ENCODE data around the gene ITGB7. TPM values are rescaled to one million over a fixed set of nuclear protein-coding genes. Genes with fewer than 3 reads are reported as not detected.
"Not testable (repeated sequence)": the region's sequence is repeated elsewhere in the genome, so short reads cannot be mapped to it uniquely, and the experiment has no call there.

ITGB7 gene
- polyA plus RNA-seq, 3 donors: 0.88 to 1.3 (median 0.96) TPM

- no peak for DNase-seq (ENCODE audit: low read depth in 3 of 3, low spot score in 2 of 3)
These were observed 10.9 kb upstream of the ITGB7 start for GRCh38 chr12:53217931-53218307.

GRCh38 chr12:53217051-53217930 is 10.2 kb upstream of the ITGB7 start:
- no peak for DNase-seq (ENCODE audit: low read depth in 3 of 3, low spot score in 2 of 3)

DNA sequence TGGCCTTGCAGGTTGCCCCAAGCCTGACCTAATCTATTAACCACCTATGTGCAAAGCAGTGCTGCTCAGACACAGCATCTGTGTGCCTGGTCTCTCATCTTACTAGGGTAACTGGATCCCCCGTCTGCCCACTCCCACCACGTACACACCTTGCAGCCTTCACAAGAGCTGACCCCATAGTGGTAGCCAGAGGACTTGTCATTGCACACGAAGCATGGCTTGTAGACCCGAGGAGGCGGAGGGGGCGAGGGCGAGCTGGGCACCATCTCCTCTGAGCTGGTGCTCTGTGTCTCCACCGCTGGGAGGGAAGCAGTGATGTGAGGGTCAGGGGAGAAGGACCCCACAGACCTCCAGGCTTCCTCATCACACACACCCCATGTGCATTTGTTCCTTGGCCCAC is 8.4 kb upstream of the ITGB7 start:
- DNase-seq (ENCODE audit: low read depth in 3 of 3, low spot score in 2 of 3): no peak

GRCh38 chr12:53214687-53215455 is 7.8 kb upstream of the ITGB7 start:
- DNase-seq (ENCODE audit: low read depth in 3 of 3, low spot score in 2 of 3): no peak

DNA sequence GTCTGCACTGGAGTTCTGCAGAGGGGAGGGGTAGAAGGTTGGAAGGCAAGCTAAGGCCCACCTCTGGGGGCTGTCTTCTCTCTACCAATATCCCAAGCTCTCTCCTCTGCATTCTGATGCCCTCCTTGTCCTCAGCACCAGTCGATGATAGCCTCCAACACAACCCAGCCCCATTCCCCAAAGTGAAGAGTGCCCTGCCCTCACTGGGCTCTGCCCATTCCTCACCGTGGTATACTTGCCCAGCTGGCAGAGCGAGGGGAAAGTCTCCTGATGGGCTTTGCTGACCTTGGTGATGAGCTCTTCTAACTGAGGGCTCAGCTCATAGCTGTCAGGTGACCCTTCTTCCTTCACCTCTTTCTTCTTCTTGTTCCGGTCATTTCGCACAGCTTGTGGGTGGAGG is 7.2 kb upstream of the ITGB7 start:
- DNase-seq (ENCODE audit: low read depth in 3 of 3, low spot score in 2 of 3): no peak

- no peak for DNase-seq (ENCODE audit: low read depth in 3 of 3, low spot score in 2 of 3)
These were observed 6.3 kb upstream of the ITGB7 start for GRCh38 chr12:53213348-53213747.

- no peak for DNase-seq (ENCODE audit: low read depth in 3 of 3, low spot score in 2 of 3)
These were observed 5.9 kb upstream of the ITGB7 start for GRCh38 chr12:53212931-53213330.

DNA sequence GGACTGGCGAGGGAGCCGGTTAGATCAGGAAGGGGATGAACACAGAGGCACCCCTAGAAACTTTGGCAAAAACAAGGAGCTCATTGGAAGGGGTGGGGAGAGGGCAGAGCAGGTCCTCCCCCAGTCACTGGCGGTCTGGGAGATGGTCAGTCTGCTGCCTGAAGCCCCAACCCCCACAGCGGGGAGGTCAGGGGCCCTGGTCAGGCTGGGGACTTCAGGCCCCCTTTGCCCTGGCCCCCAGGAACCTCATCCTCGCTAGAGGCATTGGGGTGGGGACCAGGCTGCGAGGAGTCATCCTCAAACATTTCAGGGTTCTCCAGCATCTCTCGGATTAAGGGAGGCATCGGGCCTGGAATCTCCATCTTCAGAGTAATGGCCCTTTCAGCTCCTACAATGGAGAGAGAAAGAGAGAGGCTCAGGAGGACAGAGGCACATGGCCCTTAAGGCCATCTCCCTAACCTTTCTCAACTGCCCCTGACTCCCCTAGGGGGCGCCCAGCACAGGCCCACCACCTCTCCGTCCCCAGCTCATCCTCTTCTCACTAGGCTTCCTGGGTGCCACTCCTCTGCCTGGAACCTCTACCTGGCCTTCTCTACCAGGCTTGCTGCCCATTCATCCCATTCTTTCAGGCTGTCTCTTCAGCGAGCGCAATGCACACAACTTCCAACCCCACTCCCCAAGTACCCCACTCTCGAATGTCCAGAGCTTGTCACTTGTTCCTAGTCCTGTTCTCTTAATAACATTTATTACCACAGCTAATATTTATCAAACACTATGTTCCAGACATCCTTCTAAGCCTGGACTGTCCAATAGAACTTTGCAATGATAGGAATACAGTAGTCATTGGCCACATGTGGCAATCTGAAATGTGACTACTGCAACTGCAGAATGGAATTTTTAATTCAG is 4.7 kb upstream of the ITGB7 start:
- DNase-seq (ENCODE audit: low read depth in 3 of 3, low spot score in 2 of 3): no peak

DNA sequence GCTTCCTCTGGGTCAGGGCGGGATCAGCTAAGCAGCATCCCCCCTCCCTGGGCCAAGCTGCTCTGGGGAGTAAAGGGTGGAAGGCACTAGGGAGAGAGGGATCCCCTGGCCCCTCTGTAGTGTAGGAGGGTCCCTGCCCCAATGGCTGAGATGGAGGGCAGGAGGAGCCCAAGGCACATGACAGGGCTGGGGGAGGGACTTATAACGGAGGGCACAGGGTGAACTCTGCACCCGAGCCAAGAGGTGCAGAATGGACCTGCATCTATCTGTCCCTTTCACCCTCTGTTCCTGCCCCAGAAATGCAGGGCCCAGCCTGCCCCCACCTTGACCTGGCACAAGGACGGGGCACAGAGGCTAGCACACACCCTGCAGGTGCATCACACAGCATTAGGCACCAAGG is 3.8 kb upstream of the ITGB7 start:
- DNase-seq (ENCODE audit: low read depth in 3 of 3, low spot score in 2 of 3): no peak

GRCh38 chr12:53208877-53209463 is 1.9 kb upstream of the ITGB7 start:
- no peak for DNase-seq (ENCODE audit: low read depth in 3 of 3, low spot score in 2 of 3)

DNA sequence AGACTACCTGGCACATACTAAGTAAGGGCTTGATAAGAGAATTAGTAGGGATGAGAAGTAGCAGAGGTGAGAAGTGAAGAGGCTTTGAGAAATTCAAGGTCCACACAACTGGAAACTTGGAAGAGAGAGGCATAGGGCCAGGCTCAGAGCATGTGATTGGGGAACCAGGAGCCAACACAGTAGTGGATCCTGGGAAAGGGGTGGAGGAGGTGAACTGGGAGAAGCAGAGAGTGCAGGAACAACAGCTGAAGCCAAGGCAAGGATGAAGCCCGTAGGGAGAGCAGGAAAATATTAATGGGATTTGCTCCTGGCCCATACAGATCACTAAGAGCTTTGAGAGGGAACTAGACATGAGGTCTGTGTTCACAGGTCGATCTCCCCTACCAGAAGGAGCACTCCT is 1.4 kb upstream of the ITGB7 start:
- no peak for DNase-seq (ENCODE audit: low read depth in 3 of 3, low spot score in 2 of 3)

GRCh38 chr12:53205747-53206419 is 1.2 kb downstream of the ITGB7 start:
- no peak for DNase-seq (ENCODE audit: low read depth in 3 of 3, low spot score in 2 of 3)

DNA sequence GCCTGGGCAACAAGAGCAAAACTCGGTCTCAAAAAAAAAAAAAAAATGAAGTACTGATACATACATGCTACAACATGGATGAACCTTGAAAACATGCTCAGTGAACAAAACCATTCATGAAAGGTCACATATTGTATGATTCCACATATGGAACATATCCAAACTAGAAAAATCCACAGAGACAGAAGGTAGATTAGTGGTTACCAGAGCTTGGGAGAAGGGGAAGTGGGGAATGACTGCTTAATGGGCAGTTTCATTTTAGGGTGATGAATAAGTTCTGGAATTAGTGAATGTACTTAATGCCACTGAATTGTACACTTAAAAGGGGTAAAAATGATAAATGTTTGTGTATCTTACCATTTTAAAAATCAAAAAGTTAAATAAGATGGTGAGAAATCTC is 2.7 kb downstream of the ITGB7 start:
- no peak for DNase-seq (ENCODE audit: low read depth in 3 of 3, low spot score in 2 of 3)

GRCh38 chr12:53202316-53202715 is 4.7 kb downstream of the ITGB7 start:
- not testable (repeated sequence) for DNase-seq (ENCODE audit: low read depth in 3 of 3, low spot score in 2 of 3)

DNA sequence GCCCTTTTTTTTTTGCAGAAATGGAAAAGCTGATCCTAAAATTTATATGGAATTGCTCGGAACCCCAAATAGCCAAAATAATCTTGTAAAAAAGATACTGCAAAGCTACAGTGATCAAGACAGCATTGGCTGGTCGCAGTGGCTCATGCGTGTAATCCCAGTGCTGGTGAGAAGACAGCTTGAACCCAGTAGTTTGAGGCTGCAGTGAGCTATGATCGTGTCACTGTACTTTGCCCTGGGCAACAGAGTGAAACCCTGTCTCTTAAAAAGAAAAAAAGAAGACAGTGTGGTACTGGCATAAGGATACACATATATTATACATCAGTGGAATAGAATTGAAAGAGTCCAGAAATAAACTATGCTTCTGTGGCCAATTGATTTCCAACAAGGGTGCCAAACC is 5.4 kb downstream of the ITGB7 start:
- DNase-seq (ENCODE audit: low read depth in 3 of 3, low spot score in 2 of 3): no peak

GRCh38 chr12:53201177-53201541 is 5.9 kb downstream of the ITGB7 start:
- no peak for DNase-seq (ENCODE audit: low read depth in 3 of 3, low spot score in 2 of 3)

GRCh38 chr12:53200458-53201176 is 6.4 kb downstream of the ITGB7 start:
- no peak for DNase-seq (ENCODE audit: low read depth in 3 of 3, low spot score in 2 of 3)

- no peak for DNase-seq (ENCODE audit: low read depth in 3 of 3, low spot score in 2 of 3)
These were observed 7.0 kb downstream of the ITGB7 start for GRCh38 chr12:53200107-53200457.

DNA sequence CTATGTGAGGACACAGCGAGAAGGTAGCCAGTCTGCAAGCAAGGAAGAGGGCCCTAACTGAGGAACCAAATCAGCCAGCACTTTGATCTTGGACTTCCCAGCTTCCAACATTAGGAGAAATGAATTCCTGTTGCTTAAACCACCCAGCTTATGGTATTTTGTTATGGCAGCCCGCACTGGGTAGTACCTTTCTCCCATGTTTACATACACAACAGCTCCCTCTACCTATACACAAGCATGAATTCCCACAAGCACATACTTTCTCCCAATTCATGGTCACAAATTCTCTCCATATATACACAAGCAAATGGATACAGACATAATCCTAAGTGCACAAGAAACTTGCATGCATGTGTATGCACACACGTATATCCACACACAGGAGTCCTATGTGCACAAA is 7.4 kb downstream of the ITGB7 start:
- DNase-seq (ENCODE audit: low read depth in 3 of 3, low spot score in 2 of 3): no peak
